K562 (cell line): ENCODE results near the gene CS. TPM values are rescaled to one million over a fixed set of nuclear protein-coding genes. Genes with fewer than 3 reads are reported as not detected.

ENCODE experiments used
- ELF2 ChIP-seq: fragments of 250-450 bp; sonication (Bioruptor Pico); IDR thresholded peaks from 2 replicates; pipeline ENCODE4 v1.5.0; 2021; ENCODE audit warnings: mild to moderate bottlenecking
- HDAC1 ChIP-seq, 2 experiments: fragments of 450-650 bp; IDR thresholded peaks; 2 replicates each; pipeline ENCODE4 v1.6.1; 2016 to 2017; ENCODE audit warnings: inconsistent platforms in 1 of 2, mild to moderate bottlenecking in 1 of 2, moderate library complexity in 1 of 2
- HEY1 ChIP-seq: fragments of 250-450 bp; sonication (Bioruptor Pico); IDR thresholded peaks from 2 replicates; pipeline ENCODE4 v1.5.0; 2020; ENCODE audit warnings: mild to moderate bottlenecking, moderate library complexity, borderline replicate concordance
- MIER1 ChIP-seq: fragments of 450-650 bp; IDR thresholded peaks from 2 replicates; pipeline ENCODE4 v1.6.1; 2016; ENCODE audit warnings: antibody characterized with exemption, mild to moderate bottlenecking, low read depth
- NUFIP1 ChIP-seq: fragments of 450-650 bp; IDR thresholded peaks from 2 replicates; pipeline ENCODE4 v1.6.1; 2018; ENCODE audit not compliant: partially characterized antibody
- RAD51 ChIP-seq: fragments of 450-650 bp; IDR thresholded peaks from 2 replicates; pipeline ENCODE4 v1.7.1; 2016; ENCODE audit warnings: low read depth, mild to moderate bottlenecking, borderline replicate concordance
- RFX1 ChIP-seq: fragments of 450-650 bp; IDR thresholded peaks from 2 replicates; pipeline ENCODE4 v1.6.1; 2016; ENCODE audit warnings: mild to moderate bottlenecking, moderate library complexity
- RUNX1 ChIP-seq: sonication (generic); IDR thresholded peaks from 2 replicates; pipeline ENCODE4 v1.6.1; 2016; ENCODE audit warnings: antibody characterized with exemption, low read depth
- SRSF7 ChIP-seq: fragments of 200-400 bp; formaldehyde crosslinking; optimal IDR thresholded peaks from 2 replicates; pipeline ENCODE3; 2017; ENCODE audit warnings: mild to moderate bottlenecking, low read depth, low read length
- TRIM28 ChIP-seq: fragments of 450-650 bp; IDR thresholded peaks from 2 replicates; pipeline ENCODE4 v1.6.1; 2017
- ZKSCAN3 ChIP-seq: fragments of 250-450 bp; sonication (Bioruptor Pico); IDR thresholded peaks from 2 replicates; pipeline ENCODE4 v1.4.0; 2020
- ZNF224 ChIP-seq: sonication (generic); formaldehyde crosslinking; IDR thresholded peaks from 2 replicates; pipeline ENCODE4 v1.8.0; 2022; ENCODE audit warnings: mild to moderate bottlenecking, missing genetic modification reagents
- ZNF232 ChIP-seq: sonication (generic); formaldehyde crosslinking; IDR thresholded peaks from 2 replicates; pipeline ENCODE4 v1.8.0; 2022; ENCODE audit warnings: mild to moderate bottlenecking, missing genetic modification reagents
- ZNF77 ChIP-seq: fragments of 250-450 bp; sonication (Bioruptor Pico); IDR thresholded peaks from 2 replicates; pipeline ENCODE4 v1.5.0; 2020
- polyA plus RNA-seq, 8 experiments: library from polyadenylated mRNA; depleted of rRNA in 4 of 8; stranded (reverse) in 5 of 8; unstranded in 3 of 8; fragments of >200 nt; fragmentation: Nextera tagmentation in 2 of 8; fragmentation: Illumina TruSeq in 1 of 8; extraction: Ambion mirVana in 2 of 8; extraction: Trizol in 1 of 8; gene quantifications; 2 replicates each; pipeline versions ENCODE4 v1.2.1 to v1.2.3, GENCODE V29; 2011 to 2014; ENCODE audit warnings: inconsistent platforms in 1 of 8, missing spikeins in 1 of 8
- total RNA-seq, 7 experiments: library from RNA; depleted of rRNA in 6 of 7; stranded (reverse); fragments of >200 nt in 6 of 7; fragmentation: Illumina TruSeq in 2 of 7; extraction: Trizol in 2 of 7; gene quantifications; 2 replicates each; pipeline versions ENCODE4 v1.2.1 to v1.2.3, GENCODE V29; 2011 to 2021; ENCODE audit warnings: low replicate concordance in 1 of 7
- TF ChIP-seq, protein P1 (sequence below): fragments of 450-650 bp; IDR thresholded peaks from 2 replicates; pipeline ENCODE4 v1.6.1; 2016; ENCODE audit warnings: borderline replicate concordance
- TF ChIP-seq, protein P2 (sequence below): fragments of 250-450 bp; sonication (Bioruptor Pico); IDR thresholded peaks from 2 replicates; pipeline ENCODE4 v1.5.0; 2021; ENCODE audit warnings: mild to moderate bottlenecking, moderate library complexity
- TF ChIP-seq, protein P3 (sequence below): fragments of 250-450 bp; sonication (Bioruptor Pico); IDR thresholded peaks from 2 replicates; pipeline ENCODE4 v1.4.0; 2020; ENCODE audit warnings: mild to moderate bottlenecking
- TF ChIP-seq, protein P4 (sequence below): fragments of 450-650 bp; formaldehyde crosslinking; IDR thresholded peaks from 2 replicates; pipeline ENCODE4 v1.4.0; 2022; ENCODE audit warnings: missing genetic modification characterization
- TF ChIP-seq, protein P5 (sequence below): fragments of 450-650 bp; IDR thresholded peaks from 2 replicates; pipeline ENCODE4 v1.6.1; 2014; ENCODE audit warnings: low read depth, mild to moderate bottlenecking, moderate library complexity, borderline replicate concordance
- TF ChIP-seq, protein P6 (sequence below): sonication (generic); formaldehyde crosslinking; IDR thresholded peaks from 2 replicates; pipeline ENCODE4 v1.9.0; 2022; ENCODE audit warnings: mild to moderate bottlenecking, missing genetic modification reagents

CS gene
- total and polyA plus RNA-seq, 9 of the 15 experiments (the other 6 are each of a cell fraction or from before 2014, with no cell fraction given) = 99.9 to 390 (median 149) TPM

DNA sequence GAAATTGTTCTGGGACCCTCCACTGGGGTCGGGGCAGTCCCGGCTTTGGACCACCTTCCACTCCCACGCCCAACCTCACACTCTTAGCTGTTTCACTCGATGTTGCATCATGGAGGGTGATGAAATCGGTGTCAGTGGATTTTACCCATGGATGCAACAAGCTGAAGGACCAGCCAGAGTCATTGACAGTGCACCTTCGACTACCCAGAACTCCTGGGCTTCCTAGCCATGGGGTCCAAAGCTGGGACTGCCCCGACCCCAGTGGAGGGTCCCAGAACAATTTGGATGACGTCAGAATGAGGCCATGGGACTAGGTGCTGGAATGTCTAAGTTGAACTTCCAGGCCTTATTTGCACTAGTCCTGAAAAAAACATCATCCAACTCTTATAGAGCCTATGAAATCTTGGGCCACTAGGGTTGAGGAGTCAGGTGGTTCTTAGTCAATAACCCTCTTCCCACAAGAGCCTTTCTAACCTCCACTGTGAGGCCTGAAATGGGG is 37.7 kb upstream of the CS start (continued):
- TF ChIP-seq, protein P1, sequence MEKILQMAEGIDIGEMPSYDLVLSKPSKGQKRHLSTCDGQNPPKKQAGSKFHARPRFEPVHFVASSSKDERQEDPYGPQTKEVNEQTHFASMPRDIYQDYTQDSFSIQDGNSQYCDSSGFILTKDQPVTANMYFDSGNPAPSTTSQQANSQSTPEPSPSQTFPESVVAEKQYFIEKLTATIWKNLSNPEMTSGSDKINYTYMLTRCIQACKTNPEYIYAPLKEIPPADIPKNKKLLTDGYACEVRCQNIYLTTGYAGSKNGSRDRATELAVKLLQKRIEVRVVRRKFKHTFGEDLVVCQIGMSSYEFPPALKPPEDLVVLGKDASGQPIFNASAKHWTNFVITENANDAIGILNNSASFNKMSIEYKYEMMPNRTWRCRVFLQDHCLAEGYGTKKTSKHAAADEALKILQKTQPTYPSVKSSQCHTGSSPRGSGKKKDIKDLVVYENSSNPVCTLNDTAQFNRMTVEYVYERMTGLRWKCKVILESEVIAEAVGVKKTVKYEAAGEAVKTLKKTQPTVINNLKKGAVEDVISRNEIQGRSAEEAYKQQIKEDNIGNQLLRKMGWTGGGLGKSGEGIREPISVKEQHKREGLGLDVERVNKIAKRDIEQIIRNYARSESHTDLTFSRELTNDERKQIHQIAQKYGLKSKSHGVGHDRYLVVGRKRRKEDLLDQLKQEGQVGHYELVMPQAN = no peak
- no peak for TF ChIP-seq HDAC1 (IDR thresholded peaks at IDR 0.05)
- TF ChIP-seq ZNF224 (CRISPR knock-in tag) = no peak
- no peak for TF ChIP-seq ZKSCAN3
- TF ChIP-seq RUNX1 = no peak
- TF ChIP-seq ZNF77 (CRISPR knock-in tag) = no peak
- TF ChIP-seq, protein P2, sequence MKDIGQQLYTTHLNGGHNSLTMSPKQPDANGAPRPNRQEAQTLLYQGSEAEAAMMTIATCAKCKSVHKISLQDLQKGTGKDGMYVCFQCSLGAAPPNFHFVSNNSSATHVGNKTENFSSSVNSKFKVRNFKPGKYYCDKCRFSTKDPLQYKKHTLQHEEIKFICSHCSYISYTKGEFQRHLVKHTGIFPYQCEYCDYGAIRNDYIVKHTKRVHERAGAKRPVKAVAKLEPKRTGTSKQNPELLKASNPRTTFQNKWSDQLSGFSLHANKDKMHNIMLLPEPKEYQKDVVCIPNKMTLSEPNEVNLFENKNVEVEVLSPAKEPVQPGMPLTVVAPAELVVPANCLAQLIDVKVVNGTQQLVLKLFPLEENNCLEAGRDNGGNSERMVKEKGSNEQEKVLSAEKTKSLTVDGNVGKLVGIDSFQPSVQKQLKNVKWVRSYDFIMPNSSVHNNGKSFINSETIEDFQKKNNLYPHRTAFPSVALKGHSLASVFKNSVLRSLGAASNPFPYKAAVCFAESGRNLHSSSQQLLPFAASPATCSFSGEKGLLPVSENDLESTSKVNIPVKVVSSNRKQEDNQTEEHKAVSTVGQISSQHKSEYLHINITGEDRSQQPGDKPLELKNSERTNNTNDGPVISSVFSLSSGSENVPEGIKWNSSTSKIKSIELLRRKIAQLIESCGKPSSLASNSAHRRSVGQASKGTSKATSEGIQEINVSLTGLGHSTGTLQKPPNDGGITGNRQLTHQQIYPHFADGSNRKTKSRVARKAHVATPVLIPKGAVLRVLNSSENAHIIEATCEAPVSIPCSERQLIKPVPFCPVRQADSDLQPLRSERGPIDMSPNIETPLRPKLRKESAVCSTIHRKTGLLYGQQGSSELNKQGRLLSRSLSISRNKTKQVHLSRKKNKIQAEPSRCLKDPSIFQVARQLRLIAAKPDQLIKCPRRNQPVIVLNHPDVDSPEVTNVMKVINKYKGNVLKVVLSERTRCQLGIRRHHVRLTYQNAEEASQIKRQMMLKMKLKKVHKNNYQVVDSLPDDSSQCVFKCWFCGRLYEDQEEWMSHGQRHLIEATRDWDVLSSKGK = no peak
- TF ChIP-seq RFX1 = no peak
- TF ChIP-seq SRSF7 = no peak
- TF ChIP-seq ELF2 = no peak
- no peak for TF ChIP-seq TRIM28
- TF ChIP-seq RAD51 = no peak
- no peak for TF ChIP-seq MIER1
- TF ChIP-seq, protein P3, sequence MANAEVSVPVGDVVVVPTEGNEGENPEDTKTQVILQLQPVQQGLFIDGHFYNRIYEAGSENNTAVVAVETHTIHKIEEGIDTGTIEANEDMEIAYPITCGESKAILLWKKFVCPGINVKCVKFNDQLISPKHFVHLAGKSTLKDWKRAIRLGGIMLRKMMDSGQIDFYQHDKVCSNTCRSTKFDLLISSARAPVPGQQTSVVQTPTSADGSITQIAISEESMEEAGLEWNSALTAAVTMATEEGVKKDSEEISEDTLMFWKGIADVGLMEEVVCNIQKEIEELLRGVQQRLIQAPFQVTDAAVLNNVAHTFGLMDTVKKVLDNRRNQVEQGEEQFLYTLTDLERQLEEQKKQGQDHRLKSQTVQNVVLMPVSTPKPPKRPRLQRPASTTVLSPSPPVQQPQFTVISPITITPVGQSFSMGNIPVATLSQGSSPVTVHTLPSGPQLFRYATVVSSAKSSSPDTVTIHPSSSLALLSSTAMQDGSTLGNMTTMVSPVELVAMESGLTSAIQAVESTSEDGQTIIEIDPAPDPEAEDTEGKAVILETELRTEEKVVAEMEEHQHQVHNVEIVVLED (CRISPR knock-in tag) = peak; percentile 17; the same call in 1 of the 2 replicates
- no peak for TF ChIP-seq ZNF232 (CRISPR knock-in tag)
- TF ChIP-seq, protein P4, sequence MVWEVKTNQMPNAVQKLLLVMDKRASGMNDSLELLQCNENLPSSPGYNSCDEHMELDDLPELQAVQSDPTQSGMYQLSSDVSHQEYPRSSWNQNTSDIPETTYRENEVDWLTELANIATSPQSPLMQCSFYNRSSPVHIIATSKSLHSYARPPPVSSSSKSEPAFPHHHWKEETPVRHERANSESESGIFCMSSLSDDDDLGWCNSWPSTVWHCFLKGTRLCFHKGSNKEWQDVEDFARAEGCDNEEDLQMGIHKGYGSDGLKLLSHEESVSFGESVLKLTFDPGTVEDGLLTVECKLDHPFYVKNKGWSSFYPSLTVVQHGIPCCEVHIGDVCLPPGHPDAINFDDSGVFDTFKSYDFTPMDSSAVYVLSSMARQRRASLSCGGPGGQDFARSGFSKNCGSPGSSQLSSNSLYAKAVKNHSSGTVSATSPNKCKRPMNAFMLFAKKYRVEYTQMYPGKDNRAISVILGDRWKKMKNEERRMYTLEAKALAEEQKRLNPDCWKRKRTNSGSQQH = peak; percentile 68; the same call in 1 of the 2 replicates
- TF ChIP-seq, protein P5, sequence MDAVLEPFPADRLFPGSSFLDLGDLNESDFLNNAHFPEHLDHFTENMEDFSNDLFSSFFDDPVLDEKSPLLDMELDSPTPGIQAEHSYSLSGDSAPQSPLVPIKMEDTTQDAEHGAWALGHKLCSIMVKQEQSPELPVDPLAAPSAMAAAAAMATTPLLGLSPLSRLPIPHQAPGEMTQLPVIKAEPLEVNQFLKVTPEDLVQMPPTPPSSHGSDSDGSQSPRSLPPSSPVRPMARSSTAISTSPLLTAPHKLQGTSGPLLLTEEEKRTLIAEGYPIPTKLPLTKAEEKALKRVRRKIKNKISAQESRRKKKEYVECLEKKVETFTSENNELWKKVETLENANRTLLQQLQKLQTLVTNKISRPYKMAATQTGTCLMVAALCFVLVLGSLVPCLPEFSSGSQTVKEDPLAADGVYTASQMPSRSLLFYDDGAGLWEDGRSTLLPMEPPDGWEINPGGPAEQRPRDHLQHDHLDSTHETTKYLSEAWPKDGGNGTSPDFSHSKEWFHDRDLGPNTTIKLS = no peak
- TF ChIP-seq, protein P6, sequence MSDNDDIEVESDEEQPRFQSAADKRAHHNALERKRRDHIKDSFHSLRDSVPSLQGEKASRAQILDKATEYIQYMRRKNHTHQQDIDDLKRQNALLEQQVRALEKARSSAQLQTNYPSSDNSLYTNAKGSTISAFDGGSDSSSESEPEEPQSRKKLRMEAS = no peak
- TF ChIP-seq HEY1 (CRISPR knock-in tag) = no peak
- TF ChIP-seq NUFIP1 = no peak
